ENCODE data around the gene ARID1B.
"Not testable (repeated sequence)": the region's sequence is repeated elsewhere in the genome, so short reads cannot be mapped to it uniquely, and the experiment has no call there.

The ARID1B gene

DNA sequence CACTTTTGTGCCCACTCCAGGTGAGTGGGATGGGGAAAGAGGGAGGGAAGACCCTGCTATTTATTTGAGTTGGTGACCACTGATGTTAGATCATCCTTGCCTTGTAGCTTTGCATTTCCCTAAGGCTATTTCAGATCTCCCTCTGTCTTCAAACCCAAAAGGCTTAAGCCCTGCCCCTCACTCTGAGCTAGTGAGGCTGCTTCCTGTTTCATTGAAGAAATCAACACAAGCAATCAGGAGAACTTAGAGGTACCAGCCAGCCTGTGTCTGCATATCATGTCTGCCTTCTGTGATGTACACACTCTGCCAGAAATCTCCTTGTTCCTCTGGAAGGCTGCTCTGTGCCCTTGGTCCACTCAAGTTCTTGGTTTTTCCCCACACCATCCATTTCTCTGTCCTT is 135.3 kb downstream of the ARID1B start:
- DNase-seq = no peak

DNA sequence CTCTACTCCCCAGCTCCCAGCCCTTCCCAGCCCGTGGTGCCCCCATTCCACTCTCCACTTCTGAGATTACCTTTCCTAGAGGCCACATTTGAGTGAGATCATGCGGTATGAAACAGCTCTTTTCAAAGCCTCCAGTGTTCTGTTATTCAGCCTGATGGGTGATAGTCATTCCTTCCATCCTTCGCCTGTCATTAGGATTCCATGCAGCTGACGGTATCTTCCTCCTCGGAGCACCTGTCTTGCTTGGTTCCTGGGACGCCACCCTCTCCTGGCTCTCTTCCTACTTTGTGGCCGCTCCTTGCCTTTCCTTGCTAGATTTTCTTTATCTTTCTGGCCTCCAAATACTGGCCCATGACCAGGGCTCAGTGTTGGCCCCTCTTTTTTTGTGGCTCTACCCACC is 137.0 kb downstream of the ARID1B start:
- no peak for DNase-seq

DNA sequence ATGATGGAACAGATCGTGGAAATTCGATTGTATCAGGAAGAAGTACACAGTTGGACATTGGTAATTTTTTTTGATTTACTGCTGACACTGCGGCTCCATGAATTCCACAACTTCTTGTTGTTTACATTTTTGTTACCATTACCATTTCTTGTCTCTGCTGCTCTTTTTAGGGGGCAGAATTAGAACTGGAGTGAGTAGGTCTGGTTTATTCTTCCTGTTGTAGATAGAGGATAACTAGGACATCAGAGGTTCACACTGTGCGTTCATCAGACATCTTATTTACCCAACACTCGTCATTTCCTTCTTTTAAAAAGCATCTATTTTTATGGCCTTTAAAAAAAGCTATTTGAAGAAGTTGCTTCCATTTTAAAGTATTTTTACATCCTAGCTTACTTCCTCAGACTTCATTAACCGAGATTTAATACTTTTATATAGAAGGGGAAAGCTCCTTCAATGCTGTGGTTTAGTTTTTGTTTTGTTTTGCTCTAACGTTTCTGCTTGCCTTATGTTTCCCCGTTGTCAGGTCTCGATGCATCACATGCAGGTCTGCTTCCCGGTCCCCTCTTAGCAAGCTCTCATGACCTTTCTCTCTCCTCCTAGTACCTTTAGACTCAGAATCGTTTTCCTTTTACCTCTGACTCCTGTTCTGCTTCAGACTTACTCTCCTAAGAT is 139.1 kb downstream of the ARID1B start:
- DNase-seq = no peak

DNA sequence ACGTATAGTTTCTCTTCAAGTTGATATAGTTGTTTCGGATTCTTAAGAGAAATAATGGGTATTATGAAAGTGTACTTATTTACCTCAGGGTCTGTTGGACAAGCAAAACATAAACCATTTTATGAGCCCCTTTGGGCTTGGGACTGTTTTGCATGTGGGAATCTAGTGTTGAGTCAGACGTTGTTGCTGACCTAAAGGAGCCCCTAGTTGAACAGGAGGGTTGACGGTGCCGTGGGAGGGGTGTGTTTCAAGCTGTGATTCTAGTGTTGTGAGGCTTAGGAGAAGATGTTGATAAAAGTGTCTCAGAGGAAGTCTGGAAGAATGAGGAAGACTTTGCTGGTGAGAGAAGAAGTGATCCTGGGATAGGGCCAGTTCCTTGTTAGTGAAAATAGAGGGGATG is 140.0 kb downstream of the ARID1B start:
- no peak for DNase-seq

DNA sequence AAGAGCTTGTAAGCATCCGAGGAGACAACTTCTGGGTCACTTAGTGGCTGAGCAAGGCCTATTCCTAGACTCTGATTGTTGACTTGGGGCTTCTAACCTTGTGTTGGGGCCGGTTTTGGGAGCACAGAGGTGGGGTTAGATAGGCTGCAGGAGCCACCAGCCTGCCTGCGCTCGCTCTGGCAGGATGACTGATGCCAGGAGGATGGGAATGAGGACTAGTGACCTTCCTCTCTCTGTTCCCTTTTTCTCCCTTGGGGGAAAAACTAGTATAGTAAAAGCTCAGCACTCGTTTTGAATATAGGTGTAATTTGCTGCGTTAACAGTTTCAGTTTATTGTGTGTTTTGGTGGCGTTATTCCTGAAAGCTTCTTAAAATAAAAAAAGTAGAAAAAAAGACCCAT is 141.5 kb downstream of the ARID1B start:
- no peak for DNase-seq

DNA sequence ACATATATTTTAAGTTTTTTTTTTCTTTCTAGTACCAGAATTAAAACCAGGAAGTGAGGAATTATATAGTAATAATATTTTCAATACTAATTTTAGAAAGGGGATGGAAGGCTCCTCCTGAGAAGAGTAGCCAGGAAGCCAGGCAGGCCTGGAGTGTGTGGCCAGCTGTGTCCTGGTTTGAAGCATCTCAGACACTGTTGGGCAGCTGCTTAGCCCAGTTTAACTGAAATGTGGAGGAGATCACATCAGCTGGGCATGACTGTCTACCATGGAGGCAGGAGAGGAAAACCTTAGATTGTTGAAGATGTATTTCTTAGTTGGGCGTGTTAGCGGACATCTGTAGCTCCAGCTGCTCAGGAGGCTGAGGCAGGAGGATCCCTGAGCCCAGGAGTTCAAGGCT is 142.2 kb downstream of the ARID1B start:
- no peak for DNase-seq

DNA sequence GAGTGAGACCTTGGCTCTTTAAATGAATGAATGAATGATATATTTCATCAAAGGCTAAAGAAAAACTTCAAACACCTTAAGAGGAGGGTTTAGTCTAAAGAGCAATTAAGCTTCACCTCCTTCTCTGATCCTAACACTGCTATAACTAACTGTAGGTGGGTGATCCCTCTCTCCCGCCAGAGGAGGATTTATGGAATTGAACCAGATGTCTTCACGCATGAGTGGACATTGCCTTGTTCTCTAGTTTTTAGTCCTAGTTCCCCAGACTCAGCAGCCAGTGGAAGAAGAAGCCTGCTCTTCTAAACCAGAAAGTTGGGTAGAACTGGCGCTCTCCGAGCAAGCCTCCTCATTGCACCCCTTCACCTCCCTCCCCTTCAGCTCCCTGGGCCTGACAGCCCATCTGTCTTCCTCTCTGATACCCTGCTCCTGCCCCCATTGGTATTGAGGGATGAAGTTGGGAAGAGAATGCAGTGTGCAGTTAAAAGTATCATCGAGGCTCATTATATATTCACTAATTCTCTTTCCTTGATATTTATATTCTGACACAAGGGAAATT is 142.7 kb downstream of the ARID1B start:
- DNase-seq = no peak

DNA sequence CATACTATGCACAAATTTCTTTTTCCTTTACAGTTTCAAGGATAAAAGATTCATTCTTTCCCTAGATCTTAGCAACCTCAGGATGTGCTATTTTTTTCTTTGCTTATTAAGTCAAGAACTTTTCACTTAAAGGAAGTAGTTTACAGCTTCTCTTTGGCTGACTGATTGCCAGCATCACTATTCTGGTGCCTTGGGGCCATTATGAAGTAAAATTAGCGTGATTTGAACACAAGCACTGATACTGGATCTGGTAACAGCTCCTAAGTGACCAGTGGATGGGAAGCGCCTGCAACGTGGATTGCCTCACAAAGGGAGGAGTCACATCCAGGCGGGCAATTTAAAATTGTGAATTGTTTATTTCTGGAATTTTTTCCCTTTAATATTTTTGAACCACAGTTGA is 147.1 kb downstream of the ARID1B start:
- no peak for DNase-seq

DNA sequence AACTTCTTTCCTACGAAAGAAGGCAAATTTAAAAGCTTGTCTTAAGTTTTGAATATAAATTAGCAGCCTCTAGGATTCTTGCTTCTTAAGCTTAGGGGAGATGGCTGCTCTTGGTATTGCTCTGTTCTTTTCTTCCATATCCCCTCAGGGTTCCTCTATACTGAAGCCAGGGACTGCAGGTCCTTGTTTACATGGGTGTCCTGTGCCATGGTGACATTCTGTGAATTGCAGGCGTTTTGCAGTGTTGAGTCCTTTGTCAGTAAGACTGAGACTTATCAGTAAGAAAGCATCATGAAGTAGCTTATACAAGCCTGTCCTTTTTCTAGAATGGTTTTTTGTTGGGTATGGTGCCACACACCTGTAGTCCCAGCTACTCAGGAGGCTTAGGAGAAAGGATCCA is 147.8 kb downstream of the ARID1B start:
- no peak for DNase-seq

DNA sequence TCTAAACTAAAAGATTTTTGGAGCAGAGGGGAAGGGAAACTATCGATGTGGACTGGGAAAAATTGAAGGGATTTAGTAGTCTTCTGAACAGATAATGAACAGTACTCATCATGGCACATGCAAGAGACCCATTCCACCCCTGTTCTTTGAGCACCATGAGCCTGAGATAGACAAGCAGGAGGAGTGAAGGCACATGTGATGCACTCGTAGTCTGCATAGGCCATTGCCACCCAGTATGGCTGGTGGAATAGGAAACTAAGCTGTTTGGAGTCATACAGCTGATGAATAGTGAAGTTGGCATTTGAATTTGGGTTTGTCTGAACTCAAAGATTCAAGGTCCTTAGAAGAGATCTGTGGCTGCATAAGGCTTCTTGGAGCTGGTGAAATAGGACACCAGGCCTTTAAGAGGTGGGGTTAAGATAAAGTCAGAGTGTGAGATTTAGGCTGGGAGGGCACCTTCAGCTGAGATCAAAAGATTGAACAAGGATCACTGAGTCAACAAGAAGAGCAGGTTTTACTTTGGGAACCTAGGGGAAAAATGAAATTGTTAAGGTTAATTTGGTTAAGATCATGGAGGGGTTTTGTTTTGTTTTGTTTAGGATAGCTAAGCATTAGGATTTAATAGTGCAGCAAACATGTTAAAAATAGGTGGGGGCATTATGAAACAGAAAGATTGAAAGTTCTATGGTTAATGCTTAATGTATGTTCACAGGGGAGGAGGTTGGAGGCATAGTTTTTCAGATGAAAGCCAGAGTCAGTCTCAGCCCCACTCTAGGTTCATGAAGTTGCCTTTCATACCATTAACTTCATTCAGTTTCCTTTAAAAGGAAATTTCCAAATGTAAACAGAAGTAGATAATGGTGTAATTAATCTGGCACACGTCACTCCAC is 148.8 kb downstream of the ARID1B start:
- DNase-seq = no peak

DNA sequence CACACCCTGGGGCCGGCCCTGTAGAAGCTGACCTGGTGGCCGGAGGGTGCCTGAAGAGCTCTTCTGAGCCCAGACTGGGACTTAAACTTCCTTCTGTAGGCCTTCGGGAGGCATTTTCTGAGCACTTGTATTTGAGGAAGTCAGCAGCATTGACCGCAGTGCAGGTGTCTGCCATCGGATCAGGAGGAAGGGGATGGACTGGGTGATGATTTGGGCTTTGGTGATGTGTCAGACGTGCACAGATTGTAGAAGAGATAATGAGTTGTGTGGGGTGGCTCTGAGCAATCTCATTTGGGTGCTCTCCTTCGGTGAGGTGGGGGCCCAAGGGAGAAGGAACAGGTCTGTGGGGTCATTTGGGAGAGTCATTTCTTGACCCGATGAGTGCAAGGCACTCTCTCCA is 150.9 kb downstream of the ARID1B start:
- DNase-seq = no peak

DNA sequence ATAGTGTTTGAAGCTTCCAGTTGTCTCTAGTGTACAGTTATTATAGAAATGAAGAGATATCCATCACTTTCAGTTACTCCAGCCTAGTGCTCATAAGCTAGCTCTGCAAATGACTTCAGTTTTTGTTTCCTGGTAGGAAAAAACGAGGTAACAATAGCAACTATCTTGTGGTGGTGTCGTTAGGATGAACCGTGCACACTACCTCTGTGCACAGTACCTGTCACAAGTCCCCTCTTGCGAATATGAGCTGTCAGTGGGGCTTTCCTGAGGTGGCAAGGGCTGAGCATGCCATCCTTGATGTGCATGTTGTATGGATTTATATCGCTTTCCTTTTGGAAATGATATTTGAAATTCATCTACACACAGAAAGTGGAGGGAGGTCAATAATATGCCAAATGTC is 151.8 kb downstream of the ARID1B start:
- DNase-seq = no peak

DNA sequence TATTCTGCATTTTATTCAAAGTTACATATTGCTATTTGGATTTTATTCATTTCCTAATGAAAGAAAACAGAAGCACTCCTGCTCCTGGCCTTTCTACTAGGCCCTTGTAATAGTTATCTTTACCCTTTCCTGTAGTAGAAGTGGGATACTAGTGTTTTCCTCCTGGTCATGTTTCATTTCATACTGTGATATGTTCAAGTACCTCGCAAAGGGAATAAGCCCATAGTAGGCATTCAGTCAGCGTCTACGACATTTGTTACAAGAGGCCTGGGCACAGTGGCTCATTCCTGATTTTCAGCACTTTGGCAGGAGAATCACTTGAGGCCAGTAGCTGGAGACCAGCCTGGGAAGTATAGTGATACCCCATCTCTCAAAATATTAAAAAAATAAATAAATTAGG is 154.1 kb downstream of the ARID1B start:
- no peak for DNase-seq

DNA sequence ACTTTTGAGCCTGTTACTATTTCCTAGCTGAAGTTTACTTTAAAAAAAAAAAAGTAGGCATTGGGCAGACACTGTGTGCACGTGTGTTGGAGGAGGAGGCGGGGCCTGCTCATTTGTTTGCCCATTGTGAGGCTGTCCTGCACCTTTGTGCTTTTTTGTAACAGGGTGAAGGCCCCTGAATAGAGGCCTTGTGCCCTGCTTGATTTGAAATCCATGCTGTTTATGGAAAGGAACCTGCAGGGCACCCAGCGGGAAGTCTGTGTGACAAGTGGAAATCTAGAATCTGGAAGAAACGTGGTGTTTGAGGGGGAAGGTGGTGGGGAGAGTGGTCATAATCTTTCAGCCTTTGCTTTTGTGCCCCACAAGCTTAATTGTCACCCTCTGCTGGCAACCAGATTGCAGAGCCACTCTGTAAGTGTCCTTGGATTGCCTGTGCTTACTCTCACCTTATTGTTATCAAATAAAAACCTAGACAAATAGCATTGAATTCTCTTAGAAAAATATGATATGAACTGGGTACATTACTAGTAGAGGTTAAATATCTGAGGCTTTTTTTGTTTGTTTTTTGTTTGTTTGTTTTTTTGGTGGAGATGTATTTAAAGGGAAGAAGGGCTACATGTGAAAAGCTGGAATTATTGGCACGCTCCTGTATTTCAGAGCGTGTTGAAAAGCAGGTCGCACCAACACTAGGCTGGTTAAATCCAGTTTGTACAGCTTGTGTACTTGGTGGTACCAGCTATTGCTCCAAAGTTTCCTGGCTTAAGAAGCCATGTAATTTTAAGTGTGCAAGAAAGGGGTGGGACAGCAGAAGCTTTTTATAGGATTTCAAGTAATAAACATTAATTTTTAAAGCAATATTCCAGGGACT is 156.3 kb downstream of the ARID1B start:
- no peak for DNase-seq

DNA sequence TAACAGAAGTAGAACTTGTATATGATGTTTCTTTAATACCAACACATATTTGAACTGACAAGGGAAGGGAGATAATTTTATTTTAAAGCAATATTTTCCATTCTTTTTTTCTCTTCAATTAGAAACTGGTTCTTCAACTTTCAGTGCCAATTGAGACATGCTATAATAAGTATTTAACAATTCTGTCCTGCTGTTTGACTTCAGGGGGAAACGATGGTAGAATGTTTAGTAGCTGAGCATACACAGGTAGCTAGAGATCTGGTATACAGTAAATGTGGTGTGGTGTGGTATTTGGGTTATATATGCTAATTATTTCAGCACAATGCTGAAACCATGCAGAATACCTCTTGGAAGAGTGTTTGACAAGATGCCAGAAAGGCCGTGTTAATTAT is 156.9 kb downstream of the ARID1B start:
- no peak for DNase-seq

DNA sequence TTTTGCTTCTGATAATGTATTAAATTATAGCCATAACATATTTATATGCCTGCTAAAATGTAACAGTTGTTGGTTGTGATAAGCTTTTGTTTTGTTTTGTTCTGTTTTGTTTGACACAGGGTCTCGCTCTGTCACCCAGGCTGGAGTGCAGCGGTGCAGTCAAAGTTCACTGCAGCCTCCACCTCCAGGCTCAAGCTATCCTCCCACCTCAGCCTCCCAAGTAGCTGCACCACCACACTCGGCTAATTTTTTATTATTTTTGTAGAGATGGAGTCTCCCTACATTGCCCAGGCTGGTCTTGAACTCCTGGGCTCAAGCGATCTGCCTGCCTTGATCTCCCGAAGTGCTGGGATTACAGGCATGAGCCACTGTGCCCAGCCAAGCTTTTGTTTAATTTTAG is 157.8 kb downstream of the ARID1B start:
- DNase-seq = no peak

DNA sequence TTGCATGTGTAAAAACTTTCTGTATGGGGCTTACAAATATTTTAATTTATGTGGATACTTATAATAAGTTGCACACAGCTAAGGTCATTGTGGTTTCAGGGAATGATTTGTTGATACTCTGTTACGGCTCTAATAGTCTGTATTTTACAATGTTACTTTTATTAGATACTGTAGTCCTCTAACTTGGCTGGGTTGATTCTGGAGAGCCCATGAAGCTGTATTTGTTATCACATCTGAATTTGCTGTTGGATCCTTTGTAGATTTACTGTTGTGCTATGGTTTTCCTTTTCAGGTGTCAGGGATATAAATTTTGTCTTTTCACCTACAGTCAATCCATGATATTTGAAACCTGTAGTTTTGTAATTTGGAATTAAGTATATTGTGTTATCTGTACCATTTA is 161.0 kb downstream of the ARID1B start:
- DNase-seq = no peak

DNA sequence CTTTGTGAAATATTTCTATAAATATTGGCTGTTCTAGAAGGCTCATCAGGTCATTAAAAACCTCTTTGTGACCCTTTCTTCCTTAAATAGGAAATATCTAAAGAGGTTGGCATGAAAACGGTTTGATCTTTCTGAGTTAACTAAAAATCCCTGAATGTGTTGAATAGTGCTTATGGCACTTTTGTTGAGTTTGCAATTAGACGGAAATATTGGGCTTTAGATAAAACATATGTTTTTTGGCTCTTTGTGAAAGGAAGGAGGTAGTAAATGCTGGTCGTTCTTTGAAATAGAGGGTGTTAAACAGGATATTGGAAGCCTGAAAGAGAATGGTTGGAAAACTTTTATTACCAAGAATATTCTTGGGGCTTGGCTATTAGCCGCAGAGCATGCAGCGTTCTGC is 163.0 kb downstream of the ARID1B start:
- DNase-seq = no peak

DNA sequence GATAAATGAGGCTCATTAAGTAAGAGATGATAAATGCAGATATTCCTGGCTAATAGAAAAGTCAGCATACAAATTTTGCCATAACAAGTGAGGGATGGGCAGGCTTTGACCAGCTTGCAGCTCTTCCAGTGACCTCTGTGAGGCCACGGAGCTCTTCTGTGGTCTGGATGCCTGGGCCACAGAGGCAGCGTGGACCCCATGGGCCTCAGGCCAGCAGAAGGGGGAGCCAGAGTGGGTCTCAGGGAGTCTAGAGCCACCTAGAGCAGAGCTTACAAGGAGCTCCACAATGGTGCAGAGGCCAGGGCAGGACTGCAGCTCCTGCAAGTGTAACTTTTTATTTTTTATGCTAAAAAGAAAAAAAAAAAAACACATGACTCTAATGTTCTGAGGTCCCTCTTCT is 165.1 kb downstream of the ARID1B start:
- DNase-seq = no peak

DNA sequence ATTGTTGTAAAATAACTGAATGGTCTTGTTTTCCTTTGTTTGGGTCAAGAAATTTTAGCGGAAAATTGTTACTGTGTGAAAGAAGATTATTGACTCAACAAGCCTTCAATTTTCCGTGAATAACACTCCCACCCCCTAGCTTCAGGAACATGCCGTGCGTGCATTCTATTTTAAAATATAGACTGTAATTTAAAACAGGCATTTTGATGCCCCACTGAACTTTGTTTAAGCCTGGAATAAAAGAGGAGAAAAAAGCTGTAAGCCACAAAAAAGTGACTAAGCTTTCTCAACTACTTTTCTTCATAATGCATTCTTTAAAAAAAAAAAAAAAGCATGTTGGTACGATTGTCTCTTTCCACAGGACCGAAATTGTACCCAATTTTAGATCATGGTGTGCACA is 166.0 kb downstream of the ARID1B start:
- DNase-seq = no peak

DNA sequence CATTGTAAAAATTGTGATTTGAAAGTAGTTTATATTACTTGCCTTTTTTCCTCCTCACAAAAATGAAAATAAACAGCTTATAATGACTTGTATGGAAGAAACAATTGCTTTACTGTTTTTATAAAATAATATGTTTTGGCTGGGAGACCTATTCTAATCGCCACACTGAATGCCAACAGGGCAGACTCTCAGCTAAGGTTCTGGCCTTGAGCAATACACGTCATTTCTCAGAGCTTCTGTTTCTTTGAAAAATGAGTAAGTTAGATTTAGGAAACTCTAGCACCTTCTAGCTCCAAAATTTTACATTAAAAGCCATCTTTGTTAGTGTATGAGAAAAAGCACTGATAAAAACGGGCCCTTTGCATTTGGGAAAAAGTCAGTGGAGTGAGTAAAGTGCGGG is 166.6 kb downstream of the ARID1B start:
- DNase-seq = no peak

DNA sequence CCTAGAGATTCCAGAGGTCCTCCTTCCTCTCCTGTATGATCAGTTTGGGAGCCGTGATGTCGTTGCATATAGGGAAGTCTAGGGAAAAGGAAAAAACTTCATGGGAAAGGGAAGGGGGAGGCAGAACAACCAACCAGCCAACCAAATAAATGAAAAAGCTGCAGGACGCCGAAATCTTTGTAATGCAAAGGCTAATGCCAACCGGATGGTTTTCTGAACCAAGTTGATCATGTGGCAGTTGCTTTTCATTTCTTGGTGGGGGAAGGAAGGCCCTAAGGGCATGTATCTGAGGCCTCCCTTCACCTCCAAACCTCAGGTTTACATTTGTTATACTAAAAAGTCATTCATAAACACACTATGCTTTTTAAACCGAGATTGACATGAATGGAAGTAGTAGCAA is 167.2 kb downstream of the ARID1B start:
- no peak for DNase-seq

DNA sequence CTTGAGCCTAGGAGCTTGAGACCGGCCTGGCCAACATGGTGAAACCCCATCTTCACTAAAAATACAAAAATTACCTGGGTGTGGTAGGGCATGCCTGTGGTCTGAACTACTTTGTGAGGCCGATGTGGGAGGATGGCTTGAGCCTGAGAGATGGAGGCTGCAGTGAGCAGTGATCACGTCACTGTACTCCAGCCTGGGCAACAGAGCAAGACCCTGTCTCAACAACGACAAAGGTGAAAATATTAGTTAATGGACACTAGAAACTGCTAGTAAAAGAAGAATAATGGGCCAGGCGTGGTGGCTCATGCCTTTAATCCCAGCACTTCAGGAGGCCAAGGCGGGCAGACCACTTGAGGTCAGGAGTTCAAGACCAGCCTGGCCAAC is 168.6 kb downstream of the ARID1B start:
- not testable (repeated sequence) for DNase-seq

Measured in islet precursor cell (in vitro differentiated cells).